RWPE2 (cell line): ENCODE results near the gene OR2C1.

ENCODE experiments used
- ATAC-seq: fragments of 200-7000 bp; cut with Tn5 transposase; 3 replicates; pipeline ENCODE4 v1.9.1; 2021; ENCODE audit warnings: low read depth
- DNase-seq: peaks from one replicate; pipeline ENCODE4 v3.0.0-alpha.2; 2020; ENCODE audit warnings: low spot score
- H3K27ac ChIP-seq: fragments of 450-650 bp; 2 replicates; pipeline ENCODE4 v1.5.1; 2017; ENCODE audit warnings: mild to moderate bottlenecking; ENCODE audit not compliant: poor library complexity, severe bottlenecking
- H3K27me3 ChIP-seq: fragments of 250-450 bp; sonication (Bioruptor Pico); 2 replicates; pipeline ENCODE4 v1.5.1; 2021; ENCODE audit warnings: mild to moderate bottlenecking, moderate library complexity; ENCODE audit not compliant: insufficient read depth, poor library complexity, severe bottlenecking
- H3K36me3 ChIP-seq: fragments of 250-450 bp; sonication (Bioruptor Pico); 2 replicates; pipeline ENCODE4 v1.5.1; 2020; ENCODE audit warnings: low read depth, mild to moderate bottlenecking, moderate library complexity
- H3K4me1 ChIP-seq: fragments of 250-450 bp; sonication (Bioruptor Pico); 2 replicates; pipeline ENCODE4 v1.5.1; 2021; ENCODE audit warnings: mild to moderate bottlenecking, moderate library complexity; ENCODE audit not compliant: insufficient read depth, poor library complexity, severe bottlenecking
- H3K4me3 ChIP-seq: fragments of 250-450 bp; sonication (Bioruptor Pico); 2 replicates; pipeline ENCODE4 v1.5.1; 2021; ENCODE audit warnings: mild to moderate bottlenecking, moderate library complexity; ENCODE audit not compliant: severe bottlenecking
- H3K9me3 ChIP-seq: fragments of 250-450 bp; sonication (Bioruptor Pico); 2 replicates; pipeline ENCODE4 v1.5.1; 2021; ENCODE audit warnings: mild to moderate bottlenecking, moderate library complexity; ENCODE audit not compliant: severe bottlenecking
- TF ChIP-seq, protein P1 (sequence below): fragments of 450-650 bp; IDR thresholded peaks from one replicate; pipeline ENCODE4 v1.5.1; 2017; ENCODE audit warnings: mild to moderate bottlenecking, moderate library complexity; ENCODE audit not compliant: poor library complexity, severe bottlenecking

Gene OR2C1

DNA sequence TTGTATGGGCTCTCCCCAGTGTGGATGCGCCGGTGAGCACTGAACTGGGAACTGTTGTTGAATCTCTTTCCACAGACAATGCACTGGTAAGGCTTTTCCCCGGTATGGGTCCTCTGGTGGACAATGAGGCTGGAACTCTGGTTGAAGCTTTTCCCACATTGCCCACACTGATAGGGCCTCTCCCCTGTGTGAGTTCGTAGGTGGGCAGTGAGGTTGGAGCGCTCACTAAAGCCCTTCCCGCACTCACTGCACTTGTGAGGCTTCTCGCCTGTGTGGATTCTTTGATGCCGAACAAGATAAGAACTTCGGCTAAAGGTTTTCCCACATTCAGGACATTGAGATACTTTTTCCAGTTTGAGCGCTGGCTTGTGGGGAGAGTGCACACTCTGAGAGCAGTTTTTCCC, 27.4 kb downstream of the OR2C1 start:
- no peaks in the 10 kb centered on the region for H3K4me1 ChIP-seq
- H3K36me3 ChIP-seq: peaks cover 49% of the 10 kb centered on the region
- no peak overlapping the region for H3K27ac ChIP-seq
- no peak for ATAC-seq
- H3K4me3 ChIP-seq: no peak overlapping the region
- DNase-seq: no peak
- H3K27me3 ChIP-seq: no peaks in the 10 kb centered on the region
- TF ChIP-seq, protein P1, sequence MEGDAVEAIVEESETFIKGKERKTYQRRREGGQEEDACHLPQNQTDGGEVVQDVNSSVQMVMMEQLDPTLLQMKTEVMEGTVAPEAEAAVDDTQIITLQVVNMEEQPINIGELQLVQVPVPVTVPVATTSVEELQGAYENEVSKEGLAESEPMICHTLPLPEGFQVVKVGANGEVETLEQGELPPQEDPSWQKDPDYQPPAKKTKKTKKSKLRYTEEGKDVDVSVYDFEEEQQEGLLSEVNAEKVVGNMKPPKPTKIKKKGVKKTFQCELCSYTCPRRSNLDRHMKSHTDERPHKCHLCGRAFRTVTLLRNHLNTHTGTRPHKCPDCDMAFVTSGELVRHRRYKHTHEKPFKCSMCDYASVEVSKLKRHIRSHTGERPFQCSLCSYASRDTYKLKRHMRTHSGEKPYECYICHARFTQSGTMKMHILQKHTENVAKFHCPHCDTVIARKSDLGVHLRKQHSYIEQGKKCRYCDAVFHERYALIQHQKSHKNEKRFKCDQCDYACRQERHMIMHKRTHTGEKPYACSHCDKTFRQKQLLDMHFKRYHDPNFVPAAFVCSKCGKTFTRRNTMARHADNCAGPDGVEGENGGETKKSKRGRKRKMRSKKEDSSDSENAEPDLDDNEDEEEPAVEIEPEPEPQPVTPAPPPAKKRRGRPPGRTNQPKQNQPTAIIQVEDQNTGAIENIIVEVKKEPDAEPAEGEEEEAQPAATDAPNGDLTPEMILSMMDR: no peak
- peaks cover 35% of the 10 kb centered on the region for H3K9me3 ChIP-seq

DNA sequence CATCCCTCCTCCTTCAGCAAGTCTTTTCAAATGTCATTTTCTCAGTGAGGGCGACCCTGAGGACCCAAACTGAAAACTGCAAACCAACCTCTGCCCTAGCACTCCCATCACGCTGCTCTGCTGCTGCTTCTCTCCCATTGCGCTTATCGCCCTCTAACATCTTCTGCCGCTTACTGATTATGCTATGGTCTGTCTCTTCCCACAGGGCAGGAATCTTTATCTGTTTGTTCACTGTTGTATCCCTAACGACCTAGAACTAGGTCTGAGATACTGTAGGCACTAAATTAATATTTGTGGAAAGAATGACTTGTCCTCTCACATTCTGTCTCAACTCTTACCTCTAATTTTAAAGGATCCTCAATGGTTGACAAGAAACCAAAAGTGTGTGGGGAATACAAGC, 32.6 kb downstream of the OR2C1 start:
- peaks cover 75% of the 10 kb centered on the region for H3K36me3 ChIP-seq
- no peak overlapping the region for H3K4me3 ChIP-seq
- no peaks in the 10 kb centered on the region for H3K27me3 ChIP-seq
- no peaks in the 10 kb centered on the region for H3K4me1 ChIP-seq
- peaks cover 19% of the 10 kb centered on the region for H3K9me3 ChIP-seq
- H3K27ac ChIP-seq: no peak overlapping the region
- ATAC-seq (no peak), DNase-seq (no peak)
- TF ChIP-seq, protein P1: no peak

DNA sequence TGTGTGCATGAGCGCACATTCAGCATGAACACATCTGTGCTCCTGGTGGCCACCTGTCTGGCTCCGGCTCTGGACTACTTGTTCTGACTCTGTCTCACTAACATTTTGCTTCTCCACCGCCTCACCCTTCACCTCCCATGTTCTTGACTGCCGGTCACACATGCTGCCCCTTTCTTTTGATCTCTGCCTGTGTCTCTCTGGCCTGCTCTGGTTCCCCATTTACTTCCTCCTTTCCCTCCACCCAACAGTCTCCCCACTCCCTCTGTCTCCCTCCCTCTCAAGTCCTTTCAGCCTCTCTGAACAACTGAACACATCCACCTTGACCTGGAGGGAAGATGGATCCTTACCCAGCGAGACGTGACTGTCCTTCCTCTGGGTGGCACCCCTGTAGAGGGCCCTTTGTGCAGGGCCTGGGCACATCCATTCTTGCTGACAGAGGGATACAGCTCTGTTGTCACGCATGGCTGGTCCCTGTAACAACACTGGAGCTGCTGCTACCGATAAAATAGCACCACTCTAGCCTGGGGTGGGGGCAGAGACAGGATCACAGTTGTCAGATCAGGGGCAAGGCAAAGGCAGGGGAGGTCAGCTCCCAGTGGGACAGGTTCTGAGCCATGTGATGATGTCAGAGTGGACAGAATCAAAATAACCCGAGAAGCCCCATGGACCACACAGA, 34.1 kb downstream of the OR2C1 start:
- peaks cover 8% of the 10 kb centered on the region for H3K9me3 ChIP-seq
- no peak overlapping the region for H3K4me3 ChIP-seq
- H3K36me3 ChIP-seq: peaks cover 73% of the 10 kb centered on the region
- H3K27me3 ChIP-seq: no peaks in the 10 kb centered on the region
- TF ChIP-seq, protein P1: no peak
- H3K4me1 ChIP-seq: no peaks in the 10 kb centered on the region
- ATAC-seq: no peak
- DNase-seq: no peak
- no peak overlapping the region for H3K27ac ChIP-seq

DNA sequence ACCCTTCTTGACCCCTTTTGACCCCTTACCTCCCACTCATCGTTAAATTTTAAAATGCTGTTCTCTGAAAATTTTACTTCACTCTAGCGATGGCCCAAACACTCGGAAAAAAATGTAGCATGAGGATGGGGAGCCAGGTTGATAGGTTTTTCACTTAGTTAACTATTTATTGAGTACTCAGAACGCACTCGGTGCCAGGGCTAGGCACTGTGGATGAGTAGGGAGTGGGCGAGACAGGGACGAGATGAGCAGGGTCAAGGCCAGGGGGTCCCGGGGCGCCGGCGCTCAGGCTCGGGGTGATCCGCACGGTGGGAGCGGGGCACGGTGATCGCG, 44.7 kb downstream of the OR2C1 start:
- H3K9me3 ChIP-seq: no peaks in the 10 kb centered on the region
- peak overlapping the region; percentile 61 for H3K27ac ChIP-seq
- DNase-seq (no peak), ATAC-seq (no peak)
- H3K4me3 ChIP-seq: peak overlapping the region; percentile 84
- no peaks in the 10 kb centered on the region for H3K4me1 ChIP-seq
- H3K27me3 ChIP-seq: no peaks in the 10 kb centered on the region
- peaks cover 45% of the 10 kb centered on the region for H3K36me3 ChIP-seq
- TF ChIP-seq, protein P1: no peak
